BLaER1 (cell line): ENCODE measurements around the gene DNAJA2.
"Not testable (repeated sequence)": the region's sequence is repeated elsewhere in the genome, so short reads cannot be mapped to it uniquely, and the experiment has no call there.

Source experiments
- H3K27ac ChIP-seq: shearing (Covaris generic); formaldehyde crosslinking; 2 replicates; pipeline ENCODE4 v1.8.1; 2022
- H3K27me3 ChIP-seq: shearing (Covaris generic); formaldehyde crosslinking; 2 replicates; pipeline ENCODE4 v1.8.1; 2022
- H3K36me3 ChIP-seq: shearing (Covaris generic); formaldehyde crosslinking; 2 replicates; pipeline ENCODE4 v1.8.1; 2022
- H3K4me1 ChIP-seq: shearing (Covaris generic); formaldehyde crosslinking; 2 replicates; pipeline ENCODE4 v1.8.1; 2022
- H3K4me2 ChIP-seq: shearing (Covaris generic); formaldehyde crosslinking; 2 replicates; pipeline ENCODE4 v1.8.1; 2022
- H3K4me3 ChIP-seq: shearing (Covaris generic); formaldehyde crosslinking; 2 replicates; pipeline ENCODE4 v1.8.1; 2022
- H3K9ac ChIP-seq: shearing (Covaris generic); formaldehyde crosslinking; 2 replicates; pipeline ENCODE4 v1.8.1; 2022
- H3K9me3 ChIP-seq: shearing (Covaris generic); formaldehyde crosslinking; 2 replicates; pipeline ENCODE4 v1.8.1; 2022
- H4K20me1 ChIP-seq: shearing (Covaris generic); formaldehyde crosslinking; 2 replicates; pipeline ENCODE4 v1.8.1; 2022
- Cebpa-rat ChIP-seq: shearing (Covaris generic); IDR thresholded peaks from 2 replicates; pipeline ENCODE4 v1.8.1; 2022

Gene DNAJA2

DNA sequence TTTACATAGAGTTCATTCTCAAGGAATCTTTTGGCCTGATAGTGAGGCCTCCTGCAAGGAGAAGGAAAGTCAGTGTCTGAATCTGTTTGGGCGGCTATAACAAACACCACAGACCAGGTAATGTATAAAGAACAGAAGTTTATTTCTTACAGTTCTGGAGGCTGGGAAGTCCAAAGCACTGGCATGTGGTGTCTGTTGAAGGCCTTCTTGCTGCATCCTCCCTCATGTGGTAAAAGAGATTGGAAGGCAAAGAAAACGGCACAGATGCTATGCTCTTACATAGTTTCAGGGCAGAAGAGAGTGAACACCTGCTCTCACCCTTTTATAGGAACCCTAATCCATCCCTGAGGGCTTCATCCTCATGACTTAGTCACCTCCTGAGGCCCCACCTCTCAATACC lies 31.2 kb upstream of the DNAJA2 start:
- Histone ChIP-seq H4K20me1 (no peaks in the 10 kb centered on the region), H3K36me3 (no peaks in the 10 kb centered on the region), H3K4me2 (no peak overlapping the region), H3K27me3 (no peaks in the 10 kb centered on the region), H3K4me3 (no peak overlapping the region), H3K9me3 (peaks cover 6% of the 10 kb centered on the region), H3K27ac (no peak overlapping the region), H3K9ac (no peak overlapping the region), H3K4me1 (no peaks in the 10 kb centered on the region)
- TF ChIP-seq Cebpa-rat: no peak

DNA sequence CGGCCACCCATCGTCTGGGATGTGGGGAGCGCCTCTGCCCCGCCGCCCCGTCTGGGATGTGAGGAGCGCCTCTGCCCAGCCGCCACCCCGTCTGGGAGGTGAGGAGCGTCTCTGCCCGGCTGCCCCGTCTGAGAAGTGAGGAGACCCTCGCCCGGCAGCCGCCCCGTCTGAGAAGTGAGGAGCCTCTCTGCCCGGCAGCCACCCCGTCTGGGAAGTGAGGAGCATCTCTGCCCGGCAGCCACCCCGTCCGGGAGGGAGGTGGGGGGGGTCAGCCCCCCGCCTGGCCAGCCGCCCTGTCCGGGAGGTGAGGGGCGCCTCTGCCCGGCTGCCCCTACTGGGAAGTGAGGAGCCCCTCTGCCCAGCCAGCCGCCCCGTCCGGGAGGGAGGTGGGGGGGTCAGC lies 26.6 kb upstream of the DNAJA2 start:
- H4K20me1 ChIP-seq, H3K27me3 ChIP-seq, H3K9ac ChIP-seq, H3K36me3 ChIP-seq, H3K4me1 ChIP-seq, H3K4me3 ChIP-seq, H3K4me2 ChIP-seq, H3K27ac ChIP-seq: not testable (repeated sequence)
- H3K9me3 ChIP-seq: peaks cover 16% of the 10 kb centered on the region

DNA sequence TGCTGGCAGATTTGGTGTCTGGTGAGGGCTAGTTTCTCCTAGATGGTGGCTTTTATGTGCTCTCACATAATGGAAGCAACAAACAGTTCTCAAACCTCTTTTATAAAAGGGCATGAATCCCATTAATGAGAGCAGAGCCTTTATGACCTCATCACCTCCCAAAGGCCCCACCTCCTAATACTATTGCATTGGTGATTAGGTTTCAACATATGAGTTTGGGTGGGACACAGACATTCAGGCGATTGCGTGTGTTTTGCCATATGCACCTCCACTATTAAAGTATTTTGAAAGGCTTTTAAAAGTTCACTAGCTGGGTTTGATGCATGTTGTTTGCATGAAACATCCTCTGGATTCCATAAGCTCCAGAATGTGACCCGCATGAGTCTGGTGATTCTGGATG lies 24.4 kb upstream of the DNAJA2 start:
- H3K4me2 ChIP-seq: no peak overlapping the region
- no peak overlapping the region for H3K4me3 ChIP-seq
- peaks cover 25% of the 10 kb centered on the region for H3K9me3 ChIP-seq
- H3K4me1 ChIP-seq: no peaks in the 10 kb centered on the region
- H3K27me3 ChIP-seq: no peaks in the 10 kb centered on the region
- no peak overlapping the region for H3K9ac ChIP-seq
- H3K27ac ChIP-seq: no peak overlapping the region
- TF ChIP-seq Cebpa-rat: no peak
- H4K20me1 ChIP-seq: no peaks in the 10 kb centered on the region
- no peaks in the 10 kb centered on the region for H3K36me3 ChIP-seq

DNA sequence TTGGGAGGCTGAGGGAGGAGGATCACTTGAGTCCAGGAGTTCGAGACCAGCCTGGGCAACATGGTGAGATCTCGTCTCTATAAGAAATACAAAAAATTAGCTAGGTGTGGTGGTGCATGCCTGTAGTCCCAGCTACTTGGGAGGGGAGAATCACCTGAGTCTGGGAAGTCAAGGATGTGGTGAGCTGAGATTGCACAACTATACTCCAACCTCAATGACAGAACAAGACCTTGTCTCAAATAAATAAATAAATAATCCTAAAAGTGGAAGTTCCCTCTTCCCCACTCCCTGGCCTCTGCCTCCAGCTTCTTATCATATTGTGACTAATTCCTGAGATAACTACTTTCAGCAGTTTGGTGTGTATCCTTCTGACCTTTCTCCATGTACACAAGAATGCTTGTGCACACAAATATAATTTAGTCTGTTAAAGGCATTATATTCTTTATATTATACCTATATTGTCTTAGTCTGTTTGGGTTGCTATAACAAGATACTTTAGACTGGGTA lies 23.5 kb upstream of the DNAJA2 start:
- Histone ChIP-seq H3K4me3 (no peak overlapping the region), H3K36me3 (no peaks in the 10 kb centered on the region), H3K9me3 (peaks cover 31% of the 10 kb centered on the region), H3K27ac (no peak overlapping the region), H3K4me2 (no peak overlapping the region), H4K20me1 (no peaks in the 10 kb centered on the region), H3K9ac (no peak overlapping the region), H3K4me1 (no peaks in the 10 kb centered on the region), H3K27me3 (no peaks in the 10 kb centered on the region)
- TF ChIP-seq Cebpa-rat: no peak

DNA sequence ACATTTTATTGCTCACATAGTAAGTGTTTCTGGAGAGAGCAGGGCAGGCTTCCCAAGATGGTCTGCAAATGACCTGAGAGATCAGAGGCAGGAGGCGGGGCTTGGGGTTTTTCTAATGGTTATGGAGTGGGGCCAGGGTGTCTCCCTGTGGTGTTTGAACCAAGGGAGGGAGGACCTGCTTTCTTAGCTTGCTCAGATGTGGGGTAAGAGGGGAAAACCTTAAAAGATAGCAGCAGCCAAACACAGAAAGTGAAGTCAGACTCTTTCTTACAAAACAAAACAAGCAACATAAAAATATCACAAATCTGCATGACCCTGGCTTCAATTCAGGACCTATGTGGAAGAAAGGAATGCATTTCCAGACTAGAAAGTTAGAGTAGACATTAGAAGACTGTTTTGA lies 22.9 kb upstream of the DNAJA2 start:
- Histone ChIP-seq H3K4me3 (no peak overlapping the region), H3K9me3 (peaks cover 34% of the 10 kb centered on the region), H4K20me1 (no peaks in the 10 kb centered on the region), H3K27ac (no peak overlapping the region), H3K27me3 (no peaks in the 10 kb centered on the region), H3K4me1 (no peaks in the 10 kb centered on the region), H3K4me2 (no peak overlapping the region), H3K9ac (no peak overlapping the region), H3K36me3 (no peaks in the 10 kb centered on the region)
- TF ChIP-seq Cebpa-rat: no peak

DNA sequence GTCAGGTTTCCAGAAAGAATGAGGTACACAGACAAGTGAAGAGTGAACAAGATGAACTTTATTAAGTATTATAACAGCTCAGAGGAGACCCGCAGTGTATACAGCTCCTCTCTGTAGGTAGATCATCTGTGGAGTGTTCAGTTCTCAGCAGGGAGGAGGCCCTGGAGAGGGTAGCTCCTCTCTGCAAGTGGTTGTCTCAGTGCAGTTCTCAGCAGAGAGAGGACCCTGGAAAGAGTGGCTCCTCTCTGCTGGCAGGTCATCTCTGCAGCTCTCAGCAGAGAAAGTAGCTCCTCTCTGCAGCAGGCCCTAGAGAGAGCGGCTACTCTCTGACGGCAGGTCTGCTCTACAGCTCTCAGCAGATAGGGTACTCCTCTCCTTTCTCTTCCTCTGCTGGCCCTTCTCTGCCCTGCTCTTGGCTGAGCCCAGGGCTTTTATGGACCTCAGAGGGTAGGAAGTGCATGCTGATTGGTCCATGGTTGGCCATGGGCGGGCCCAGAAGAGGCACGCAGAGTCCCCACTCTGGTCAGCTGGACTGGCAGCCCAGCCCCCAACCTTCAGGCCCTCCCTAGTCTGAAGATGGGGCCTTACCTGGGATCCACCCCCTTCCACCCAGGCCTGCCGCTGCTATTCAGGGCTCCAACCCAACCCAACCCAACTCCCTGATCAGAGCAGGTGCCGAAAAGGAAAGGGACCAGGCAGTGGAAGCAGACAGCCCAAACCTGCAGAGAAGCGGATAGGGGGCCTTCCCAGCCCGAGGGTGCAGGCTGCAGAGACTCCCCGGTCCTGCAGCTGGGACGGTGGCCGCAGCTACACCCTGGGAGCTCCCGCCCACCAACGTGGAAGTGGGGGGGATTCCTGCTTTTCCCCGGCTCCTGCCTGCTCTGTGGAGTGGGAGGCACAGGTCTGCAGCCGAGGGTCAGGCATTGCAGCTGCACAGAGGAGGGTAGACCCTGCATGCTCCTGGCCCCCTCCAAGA lies 18.5 kb upstream of the DNAJA2 start:
- Histone ChIP-seq H3K9me3 (peaks cover 25% of the 10 kb centered on the region), H3K4me1 (no peaks in the 10 kb centered on the region), H3K9ac (no peak overlapping the region), H3K4me2 (no peak overlapping the region), H3K4me3 (no peak overlapping the region), H3K27me3 (no peaks in the 10 kb centered on the region), H4K20me1 (no peaks in the 10 kb centered on the region), H3K27ac (no peak overlapping the region), H3K36me3 (no peaks in the 10 kb centered on the region)
- no peak for TF ChIP-seq Cebpa-rat

DNA sequence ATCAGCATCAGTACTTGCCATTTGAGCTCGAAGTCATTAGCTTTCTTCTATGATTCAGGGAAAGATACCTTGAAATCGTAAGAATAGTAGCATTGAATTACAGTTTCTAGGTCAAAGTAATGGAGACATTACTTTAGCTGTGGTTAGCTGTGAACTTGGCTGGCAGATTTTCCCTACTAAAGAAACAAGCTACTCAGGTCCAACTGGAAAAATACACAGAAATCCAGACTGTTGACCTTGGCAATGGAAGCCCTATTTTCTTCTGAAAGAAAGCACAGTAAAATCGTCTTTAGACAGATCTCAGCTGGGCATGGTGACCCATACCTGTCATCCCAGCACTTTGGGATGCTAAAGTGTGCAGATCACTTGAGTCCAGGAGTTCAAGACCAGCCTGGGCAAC lies 13.4 kb upstream of the DNAJA2 start:
- Histone ChIP-seq H3K4me1 (no peaks in the 10 kb centered on the region), H3K36me3 (no peaks in the 10 kb centered on the region), H3K9ac (no peak overlapping the region), H3K27me3 (no peaks in the 10 kb centered on the region), H3K4me3 (no peak overlapping the region), H3K9me3 (peaks cover 7% of the 10 kb centered on the region), H4K20me1 (no peaks in the 10 kb centered on the region), H3K27ac (no peak overlapping the region), H3K4me2 (no peak overlapping the region)
- no peak for TF ChIP-seq Cebpa-rat

DNA sequence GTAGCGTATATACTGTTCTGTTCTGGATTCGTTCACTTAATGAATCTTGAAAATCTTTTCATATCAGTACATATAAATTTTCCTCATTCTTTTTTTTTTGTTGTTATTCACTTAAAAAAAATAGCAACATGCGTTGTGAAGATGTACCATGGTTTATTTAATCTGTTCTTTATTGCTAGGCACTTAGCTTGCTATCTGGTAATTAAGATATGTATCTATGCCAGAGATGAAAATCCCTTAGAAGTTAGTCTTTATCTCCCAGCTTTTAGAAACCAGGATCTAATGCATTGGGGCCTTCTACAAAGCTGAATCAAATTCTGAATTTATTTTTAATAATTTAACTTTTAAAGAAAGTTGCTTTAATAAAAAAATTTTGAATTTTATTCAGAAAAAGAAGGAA lies 13.0 kb upstream of the DNAJA2 start:
- no peak overlapping the region for H3K4me3 ChIP-seq
- H3K4me2 ChIP-seq: no peak overlapping the region
- no peaks in the 10 kb centered on the region for H4K20me1 ChIP-seq
- no peak for TF ChIP-seq Cebpa-rat
- peaks cover 2% of the 10 kb centered on the region for H3K9me3 ChIP-seq
- no peaks in the 10 kb centered on the region for H3K36me3 ChIP-seq
- no peak overlapping the region for H3K27ac ChIP-seq
- H3K4me1 ChIP-seq: no peaks in the 10 kb centered on the region
- H3K27me3 ChIP-seq: no peaks in the 10 kb centered on the region
- H3K9ac ChIP-seq: no peak overlapping the region

DNA sequence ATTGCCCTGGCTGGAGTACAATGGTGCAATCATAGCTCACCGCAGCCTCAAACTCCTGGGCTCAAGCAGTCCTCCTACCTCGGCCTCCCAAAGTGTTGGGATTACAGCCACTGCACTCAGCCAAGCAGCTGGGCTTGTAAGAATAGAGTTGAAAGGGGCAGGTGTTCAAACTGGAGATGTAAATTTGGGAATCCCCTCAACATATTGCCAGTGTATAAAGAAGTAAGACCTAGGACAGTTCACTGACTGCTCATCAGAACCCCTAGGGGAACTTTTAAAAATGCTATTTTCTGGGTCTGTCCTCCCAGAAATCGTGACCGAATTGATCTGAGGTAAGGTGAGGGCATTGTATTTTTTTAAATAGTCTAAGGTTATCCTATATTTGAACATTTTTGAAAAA lies 8.9 kb upstream of the DNAJA2 start:
- Histone ChIP-seq H3K9ac (no peak overlapping the region), H3K27me3 (no peaks in the 10 kb centered on the region), H3K36me3 (no peaks in the 10 kb centered on the region), H3K27ac (no peak overlapping the region), H4K20me1 (no peaks in the 10 kb centered on the region), H3K4me1 (no peaks in the 10 kb centered on the region), H3K4me2 (no peak overlapping the region), H3K4me3 (no peak overlapping the region), H3K9me3 (no peaks in the 10 kb centered on the region)
- TF ChIP-seq Cebpa-rat: no peak

DNA sequence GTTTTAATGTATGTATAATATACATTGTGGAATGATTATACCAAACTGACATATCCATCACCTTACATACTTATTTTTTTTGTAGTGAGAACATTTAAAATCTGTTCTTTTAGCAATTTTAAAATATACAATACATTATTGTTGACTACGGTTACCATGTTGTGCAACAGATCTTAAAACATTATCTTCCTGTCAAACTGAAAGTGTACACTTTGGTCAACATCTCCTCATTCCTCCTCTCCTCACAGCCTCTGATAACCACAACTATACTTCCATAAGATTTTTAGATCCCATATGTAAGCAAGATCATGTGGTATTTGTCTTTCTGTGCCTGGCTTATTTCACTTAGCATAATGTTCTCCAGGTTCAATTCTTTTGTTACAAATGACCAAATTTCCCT lies 7.5 kb upstream of the DNAJA2 start:
- no peaks in the 10 kb centered on the region for H3K27me3 ChIP-seq
- H3K4me1 ChIP-seq: no peaks in the 10 kb centered on the region
- H3K4me2 ChIP-seq: no peak overlapping the region
- no peak overlapping the region for H3K9ac ChIP-seq
- TF ChIP-seq Cebpa-rat: no peak
- H4K20me1 ChIP-seq: no peaks in the 10 kb centered on the region
- no peaks in the 10 kb centered on the region for H3K36me3 ChIP-seq
- H3K4me3 ChIP-seq: no peak overlapping the region
- H3K9me3 ChIP-seq: no peaks in the 10 kb centered on the region
- H3K27ac ChIP-seq: no peak overlapping the region
